ENCODE results near the gene ZNF407.

Gene ZNF407

DNA sequence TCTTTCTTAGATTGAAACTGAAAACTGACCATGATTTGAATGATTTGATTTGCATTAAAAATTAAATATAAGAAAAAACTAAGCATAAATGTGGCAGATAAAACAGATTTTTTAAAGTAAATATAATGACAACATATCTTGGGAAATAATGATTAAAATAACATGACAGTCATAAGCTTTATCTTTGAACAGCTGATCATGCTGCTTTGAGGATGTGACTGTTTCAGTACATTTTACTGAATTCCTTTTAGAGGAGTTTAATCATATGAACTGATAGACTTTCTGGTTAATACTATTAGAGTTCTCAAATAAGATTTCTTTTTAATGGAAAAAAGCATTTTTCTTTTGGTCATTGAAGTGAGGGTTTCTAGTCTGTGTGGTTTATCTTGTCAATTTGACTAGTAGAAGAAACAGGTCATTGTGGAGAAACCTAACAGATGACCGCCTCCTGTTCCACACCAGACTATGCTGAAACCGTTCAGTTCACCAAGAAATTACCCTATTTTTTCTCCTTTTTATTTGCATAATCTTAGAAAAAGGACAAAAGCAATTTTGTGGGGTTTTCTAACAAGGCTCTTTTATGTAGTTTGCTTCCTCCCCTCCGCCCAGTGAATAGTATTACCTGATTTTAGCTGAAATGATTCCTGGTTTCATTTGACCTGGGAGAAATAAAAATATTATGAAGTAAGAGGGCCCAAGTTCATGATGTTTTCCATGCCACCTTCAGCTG lies 349.1 kb downstream of the ZNF407 start:
- TF ChIP-seq CEBPB (IDR thresholded peaks at IDR 0.05) (no peak), CREB1 (IDR thresholded peaks at IDR 0.05; ENCODE audit: low read depth) (no peak), NFIC (IDR thresholded peaks at IDR 0.05) (no peak), TCF12 (IDR thresholded peaks at IDR 0.05; ENCODE audit: low read depth) (no peak), RAD21 (IDR thresholded peaks at IDR 0.05; ENCODE audit: low read depth) (no peak), TAF1 (IDR thresholded peaks at IDR 0.05; ENCODE audit: low read depth) (no peak), EGR1 (IDR thresholded peaks at IDR 0.05) (no peak), EP300 (IDR thresholded peaks at IDR 0.05; ENCODE audit: borderline replicate concordance) (no peak), ZBTB7A (IDR thresholded peaks at IDR 0.05; ENCODE audit: low read depth) (no peak), YY1 (IDR thresholded peaks at IDR 0.05; ENCODE audit: low read depth) (no peak), TEAD4 (IDR thresholded peaks at IDR 0.05) (no peak), FOXM1 (IDR thresholded peaks at IDR 0.05; ENCODE audit: borderline replicate concordance, low read depth) (no peak)
- TF ChIP-seq, protein P1, sequence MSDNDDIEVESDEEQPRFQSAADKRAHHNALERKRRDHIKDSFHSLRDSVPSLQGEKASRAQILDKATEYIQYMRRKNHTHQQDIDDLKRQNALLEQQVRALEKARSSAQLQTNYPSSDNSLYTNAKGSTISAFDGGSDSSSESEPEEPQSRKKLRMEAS (IDR thresholded peaks at IDR 0.05), result no peak
- TF ChIP-seq, protein P2, sequence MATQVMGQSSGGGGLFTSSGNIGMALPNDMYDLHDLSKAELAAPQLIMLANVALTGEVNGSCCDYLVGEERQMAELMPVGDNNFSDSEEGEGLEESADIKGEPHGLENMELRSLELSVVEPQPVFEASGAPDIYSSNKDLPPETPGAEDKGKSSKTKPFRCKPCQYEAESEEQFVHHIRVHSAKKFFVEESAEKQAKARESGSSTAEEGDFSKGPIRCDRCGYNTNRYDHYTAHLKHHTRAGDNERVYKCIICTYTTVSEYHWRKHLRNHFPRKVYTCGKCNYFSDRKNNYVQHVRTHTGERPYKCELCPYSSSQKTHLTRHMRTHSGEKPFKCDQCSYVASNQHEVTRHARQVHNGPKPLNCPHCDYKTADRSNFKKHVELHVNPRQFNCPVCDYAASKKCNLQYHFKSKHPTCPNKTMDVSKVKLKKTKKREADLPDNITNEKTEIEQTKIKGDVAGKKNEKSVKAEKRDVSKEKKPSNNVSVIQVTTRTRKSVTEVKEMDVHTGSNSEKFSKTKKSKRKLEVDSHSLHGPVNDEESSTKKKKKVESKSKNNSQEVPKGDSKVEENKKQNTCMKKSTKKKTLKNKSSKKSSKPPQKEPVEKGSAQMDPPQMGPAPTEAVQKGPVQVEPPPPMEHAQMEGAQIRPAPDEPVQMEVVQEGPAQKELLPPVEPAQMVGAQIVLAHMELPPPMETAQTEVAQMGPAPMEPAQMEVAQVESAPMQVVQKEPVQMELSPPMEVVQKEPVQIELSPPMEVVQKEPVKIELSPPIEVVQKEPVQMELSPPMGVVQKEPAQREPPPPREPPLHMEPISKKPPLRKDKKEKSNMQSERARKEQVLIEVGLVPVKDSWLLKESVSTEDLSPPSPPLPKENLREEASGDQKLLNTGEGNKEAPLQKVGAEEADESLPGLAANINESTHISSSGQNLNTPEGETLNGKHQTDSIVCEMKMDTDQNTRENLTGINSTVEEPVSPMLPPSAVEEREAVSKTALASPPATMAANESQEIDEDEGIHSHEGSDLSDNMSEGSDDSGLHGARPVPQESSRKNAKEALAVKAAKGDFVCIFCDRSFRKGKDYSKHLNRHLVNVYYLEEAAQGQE (IDR thresholded peaks at IDR 0.05; ENCODE audit: low read depth), result no peak
- TF ChIP-seq, protein P3, sequence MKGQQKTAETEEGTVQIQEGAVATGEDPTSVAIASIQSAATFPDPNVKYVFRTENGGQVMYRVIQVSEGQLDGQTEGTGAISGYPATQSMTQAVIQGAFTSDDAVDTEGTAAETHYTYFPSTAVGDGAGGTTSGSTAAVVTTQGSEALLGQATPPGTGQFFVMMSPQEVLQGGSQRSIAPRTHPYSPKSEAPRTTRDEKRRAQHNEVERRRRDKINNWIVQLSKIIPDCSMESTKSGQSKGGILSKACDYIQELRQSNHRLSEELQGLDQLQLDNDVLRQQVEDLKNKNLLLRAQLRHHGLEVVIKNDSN (IDR thresholded peaks at IDR 0.05), result no peak

DNA sequence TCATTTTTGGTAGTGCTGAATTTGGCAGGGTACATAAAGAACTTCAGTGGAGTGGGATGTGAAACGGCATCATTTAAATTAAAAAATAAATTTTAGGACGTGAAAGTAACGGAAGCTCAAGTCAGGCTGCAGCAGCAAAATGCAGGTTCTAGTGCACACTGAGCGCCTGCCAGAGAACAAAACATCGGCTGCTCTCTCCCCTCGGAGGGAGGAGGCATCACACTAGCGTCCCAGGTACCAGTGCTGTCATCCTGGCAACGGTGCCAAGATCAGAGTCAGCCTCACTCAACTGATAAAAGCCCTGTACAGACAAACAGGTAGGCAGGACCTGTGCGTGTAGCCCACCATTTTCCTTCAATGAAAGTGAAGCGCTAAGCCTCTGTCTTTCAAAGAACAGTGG lies 349.7 kb downstream of the ZNF407 start:
- TF ChIP-seq EP300 (IDR thresholded peaks at IDR 0.05; ENCODE audit: borderline replicate concordance) (no peak), CEBPB (IDR thresholded peaks at IDR 0.05) (no peak), ZBTB7A (IDR thresholded peaks at IDR 0.05; ENCODE audit: low read depth) (no peak), FOXM1 (IDR thresholded peaks at IDR 0.05; ENCODE audit: borderline replicate concordance, low read depth) (no peak), YY1 (IDR thresholded peaks at IDR 0.05; ENCODE audit: low read depth) (no peak), TAF1 (IDR thresholded peaks at IDR 0.05; ENCODE audit: low read depth) (no peak), CREB1 (IDR thresholded peaks at IDR 0.05; ENCODE audit: low read depth) (no peak), TEAD4 (IDR thresholded peaks at IDR 0.05) (no peak), NFIC (IDR thresholded peaks at IDR 0.05) (no peak)

DNA sequence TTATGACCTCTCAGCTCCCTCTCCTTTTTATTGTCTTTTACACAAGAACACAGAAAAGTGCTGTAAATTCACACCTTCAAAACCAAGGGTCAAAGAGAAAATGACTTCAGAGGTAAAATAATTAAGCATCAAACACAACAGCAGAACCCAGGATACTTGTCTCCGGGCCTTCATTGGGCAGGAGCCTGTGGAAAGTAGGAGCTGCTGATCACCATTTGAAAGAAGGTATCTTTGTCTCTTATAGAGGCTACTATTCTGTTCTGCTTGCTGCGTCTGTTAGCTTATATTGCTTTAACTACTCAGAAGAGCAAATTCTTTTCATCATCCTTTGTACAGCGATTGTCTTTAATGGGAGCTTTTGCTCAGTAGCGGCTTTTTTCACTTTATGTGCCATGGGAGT lies 350.2 kb downstream of the ZNF407 start:
- TF ChIP-seq RAD21 (IDR thresholded peaks at IDR 0.05; ENCODE audit: low read depth) (no peak), YY1 (IDR thresholded peaks at IDR 0.05; ENCODE audit: low read depth) (no peak), ZBTB7A (IDR thresholded peaks at IDR 0.05; ENCODE audit: low read depth) (no peak)

DNA sequence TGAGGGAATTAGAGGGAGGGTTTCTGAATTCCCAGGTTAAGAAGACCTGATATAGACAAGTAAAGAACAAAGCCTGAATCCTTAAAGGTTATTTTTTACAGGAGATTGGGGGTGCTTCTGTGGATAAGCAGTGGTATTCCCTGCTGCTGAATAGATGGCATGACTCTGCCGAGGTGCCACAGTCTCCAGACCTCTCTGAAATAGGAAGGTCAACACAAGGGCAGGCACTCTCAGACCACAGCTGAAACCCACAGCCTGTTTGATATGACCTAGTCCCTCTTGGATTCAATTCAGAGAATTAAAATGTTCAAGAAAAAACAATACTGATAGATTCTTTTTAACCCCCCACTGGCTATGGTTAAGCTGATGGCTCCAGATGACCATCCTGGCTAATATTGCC lies 351.9 kb downstream of the ZNF407 start:
- no peak for TF ChIP-seq TAF1 (IDR thresholded peaks at IDR 0.05; ENCODE audit: low read depth)
- no peak for TF ChIP-seq TCF12 (IDR thresholded peaks at IDR 0.05; ENCODE audit: low read depth)
- TF ChIP-seq, protein P3 (IDR thresholded peaks at IDR 0.05), result no peak
- TF ChIP-seq NFIC (IDR thresholded peaks at IDR 0.05), result no peak
- TF ChIP-seq EGR1 (IDR thresholded peaks at IDR 0.05), result no peak
- no peak for TF ChIP-seq CEBPB (IDR thresholded peaks at IDR 0.05)
- no peak for TF ChIP-seq YY1 (IDR thresholded peaks at IDR 0.05; ENCODE audit: low read depth)
- TF ChIP-seq EP300 (IDR thresholded peaks at IDR 0.05; ENCODE audit: borderline replicate concordance), result no peak

DNA sequence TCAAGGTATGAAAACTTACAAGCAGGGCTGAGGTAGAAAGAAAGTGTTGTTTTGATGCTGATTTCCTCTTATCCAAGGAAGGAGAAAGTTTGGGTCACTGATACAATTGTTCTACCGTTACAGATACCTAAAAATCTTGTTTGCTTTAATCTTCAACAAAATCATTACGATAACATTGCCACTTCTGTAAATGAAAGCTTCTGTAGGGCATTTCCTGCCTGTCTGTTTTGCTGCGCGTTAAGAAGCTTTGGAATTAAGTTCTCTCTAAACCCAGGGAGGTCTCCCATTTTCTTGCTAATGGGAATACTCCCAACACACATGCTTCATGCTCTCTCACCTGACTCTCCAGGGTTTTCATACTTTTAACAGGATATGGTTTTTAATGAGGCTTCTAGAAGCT lies 352.8 kb downstream of the ZNF407 start:
- TF ChIP-seq CEBPB (IDR thresholded peaks at IDR 0.05), result no peak
- TF ChIP-seq TEAD4 (IDR thresholded peaks at IDR 0.05), result no peak
- TF ChIP-seq CREB1 (IDR thresholded peaks at IDR 0.05; ENCODE audit: low read depth), result no peak
- TF ChIP-seq, protein P2 (IDR thresholded peaks at IDR 0.05; ENCODE audit: low read depth), result no peak
- TF ChIP-seq EP300 (IDR thresholded peaks at IDR 0.05; ENCODE audit: borderline replicate concordance), result no peak
- no peak for TF ChIP-seq RAD21 (IDR thresholded peaks at IDR 0.05; ENCODE audit: low read depth)
- TF ChIP-seq NFIC (IDR thresholded peaks at IDR 0.05), result no peak
- TF ChIP-seq FOXM1 (IDR thresholded peaks at IDR 0.05; ENCODE audit: borderline replicate concordance, low read depth), result no peak
- TF ChIP-seq YY1 (IDR thresholded peaks at IDR 0.05; ENCODE audit: low read depth), result no peak
- TF ChIP-seq EGR1 (IDR thresholded peaks at IDR 0.05), result no peak
- TF ChIP-seq, protein P3 (IDR thresholded peaks at IDR 0.05), result no peak
- TF ChIP-seq ZBTB7A (IDR thresholded peaks at IDR 0.05; ENCODE audit: low read depth), result no peak
- TF ChIP-seq TAF1 (IDR thresholded peaks at IDR 0.05; ENCODE audit: low read depth), result no peak

Data from Ishikawa (cell line).